ENCODE measurements around the gene SIX2.

SIX2 gene

DNA sequence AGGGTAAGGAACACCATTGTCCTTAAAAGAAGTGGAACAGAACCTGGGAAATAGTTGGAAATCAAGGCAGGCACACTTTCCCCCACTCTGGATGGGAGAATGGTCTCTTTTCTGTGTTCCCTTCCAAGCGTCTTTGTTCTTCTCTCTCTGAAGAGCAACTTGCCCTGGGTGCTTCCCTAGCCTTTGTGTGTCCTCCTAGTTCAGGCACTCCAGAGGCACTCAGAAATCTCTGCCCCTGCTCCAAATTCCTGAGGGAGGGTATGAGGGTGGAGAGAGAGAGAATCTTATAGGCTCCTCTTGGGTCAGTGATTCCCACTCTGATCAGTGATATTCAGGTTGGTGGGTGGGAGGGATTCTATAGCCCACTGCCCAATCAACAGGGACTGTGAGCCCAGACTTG, 8.8 kb upstream of the SIX2 start:
- no peak for ATAC-seq

DNA sequence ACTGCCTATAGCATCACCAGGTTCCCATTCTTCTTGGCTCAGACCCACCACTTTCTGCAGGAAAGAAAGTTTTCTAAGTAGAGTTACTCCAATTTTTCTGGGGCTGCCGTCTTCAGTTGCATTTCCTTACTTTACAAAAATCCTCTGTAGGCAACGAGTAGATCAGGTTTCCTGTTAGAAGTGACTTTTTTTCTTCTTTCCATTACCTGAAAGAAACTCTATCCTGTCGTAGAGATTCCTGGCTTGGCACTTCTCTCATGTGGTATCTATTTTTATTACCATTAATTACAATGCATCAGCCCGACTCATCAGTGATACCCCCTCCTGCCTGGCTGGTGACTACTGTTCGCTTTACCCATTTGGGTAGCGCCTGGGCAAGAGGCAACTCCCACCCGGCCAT, 5.6 kb upstream of the SIX2 start:
- no peak for ATAC-seq

DNA sequence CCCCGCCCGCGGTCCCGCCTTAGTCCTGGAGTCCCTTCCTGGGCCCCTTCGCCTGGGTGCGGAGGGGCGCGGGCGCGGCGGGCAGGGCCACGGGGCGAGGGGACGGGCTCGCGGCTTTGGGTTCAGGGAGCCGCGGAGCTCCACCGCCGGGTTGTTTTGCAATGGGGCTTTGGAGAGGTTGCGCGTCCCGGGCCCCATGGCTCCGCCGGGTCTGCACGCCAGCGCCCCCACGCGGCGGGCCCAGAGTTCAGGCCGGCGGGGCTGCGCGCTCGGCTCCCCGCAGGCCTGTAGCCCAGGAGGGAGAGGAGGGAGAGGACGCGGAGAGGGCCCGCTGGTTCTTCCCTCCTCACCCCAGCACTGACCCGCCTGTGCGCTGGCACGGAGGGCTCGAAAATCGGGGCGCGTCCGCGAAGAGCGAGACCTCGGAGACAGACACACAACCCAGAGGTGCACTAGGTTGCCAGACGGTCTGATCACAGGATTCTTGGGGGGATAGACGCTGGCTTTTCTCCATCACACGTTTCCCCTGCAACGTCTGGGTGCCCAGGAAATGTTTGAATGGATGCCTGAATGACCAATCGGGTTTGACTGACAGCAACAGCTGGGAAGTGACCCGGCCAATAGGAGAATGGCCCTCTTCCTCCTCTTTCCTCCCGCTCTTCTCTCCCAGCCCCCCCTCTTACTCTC, 4.9 kb upstream of the SIX2 start:
- ATAC-seq, result no peak

DNA sequence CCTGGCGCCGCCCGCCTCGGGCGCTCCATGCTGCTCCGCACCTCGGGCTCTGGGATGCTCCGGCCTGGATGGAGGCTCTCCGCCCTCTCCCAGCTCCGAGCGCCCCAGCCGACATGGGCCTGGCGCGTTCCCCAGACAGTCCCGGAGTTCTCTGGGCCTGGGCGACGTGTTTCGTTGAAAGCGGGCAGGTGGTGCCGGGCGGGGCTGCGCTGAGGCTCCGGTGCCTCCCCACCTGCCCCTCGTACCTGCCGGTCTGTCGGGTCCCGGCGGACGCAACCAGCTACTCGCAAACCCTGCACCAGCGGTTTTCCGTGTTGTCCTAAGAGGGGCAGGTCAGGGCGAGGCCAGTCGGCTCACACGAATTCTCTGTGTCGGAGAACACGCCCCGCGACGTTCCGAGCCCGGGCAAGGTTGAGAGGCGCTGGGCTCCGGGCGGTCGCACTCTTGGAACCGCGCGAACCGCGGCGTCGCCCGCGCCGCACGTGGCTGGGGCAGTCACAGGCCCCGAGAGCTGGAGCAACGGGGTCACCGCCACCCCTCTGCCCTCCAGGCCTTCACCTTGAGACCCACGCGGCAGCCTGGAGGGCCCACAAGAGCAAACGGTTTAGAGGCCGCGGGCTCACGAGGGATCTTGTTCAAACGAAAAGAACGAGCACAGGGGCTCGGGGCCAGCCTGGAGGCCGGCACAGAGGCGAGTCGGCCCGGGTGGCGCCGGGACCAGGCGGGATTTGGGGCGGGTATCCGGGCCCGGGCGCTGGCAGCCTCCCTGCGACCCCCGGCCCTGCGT, 4.2 kb upstream of the SIX2 start:
- no peak for ATAC-seq

DNA sequence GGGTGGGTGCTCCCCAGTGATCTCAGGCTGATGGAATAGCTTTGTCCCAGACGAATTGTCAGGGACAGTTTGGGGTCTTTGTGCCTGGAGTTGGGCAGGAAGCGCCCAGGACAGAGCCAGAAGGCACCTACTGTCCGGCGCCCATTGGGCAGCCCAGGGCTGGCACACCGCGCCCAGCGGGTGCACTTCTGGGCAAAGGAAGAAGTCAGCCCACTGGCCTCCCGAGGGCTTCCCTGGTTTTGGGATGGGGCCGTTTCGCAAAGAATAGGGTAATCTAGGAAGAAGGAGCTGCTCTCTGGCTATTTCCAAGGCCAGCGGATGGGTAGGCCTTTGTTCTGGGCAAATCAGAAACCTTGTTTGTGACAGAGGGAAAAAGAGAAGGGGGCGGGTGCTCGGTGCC, 3.5 kb upstream of the SIX2 start:
- ATAC-seq, result no peak

DNA sequence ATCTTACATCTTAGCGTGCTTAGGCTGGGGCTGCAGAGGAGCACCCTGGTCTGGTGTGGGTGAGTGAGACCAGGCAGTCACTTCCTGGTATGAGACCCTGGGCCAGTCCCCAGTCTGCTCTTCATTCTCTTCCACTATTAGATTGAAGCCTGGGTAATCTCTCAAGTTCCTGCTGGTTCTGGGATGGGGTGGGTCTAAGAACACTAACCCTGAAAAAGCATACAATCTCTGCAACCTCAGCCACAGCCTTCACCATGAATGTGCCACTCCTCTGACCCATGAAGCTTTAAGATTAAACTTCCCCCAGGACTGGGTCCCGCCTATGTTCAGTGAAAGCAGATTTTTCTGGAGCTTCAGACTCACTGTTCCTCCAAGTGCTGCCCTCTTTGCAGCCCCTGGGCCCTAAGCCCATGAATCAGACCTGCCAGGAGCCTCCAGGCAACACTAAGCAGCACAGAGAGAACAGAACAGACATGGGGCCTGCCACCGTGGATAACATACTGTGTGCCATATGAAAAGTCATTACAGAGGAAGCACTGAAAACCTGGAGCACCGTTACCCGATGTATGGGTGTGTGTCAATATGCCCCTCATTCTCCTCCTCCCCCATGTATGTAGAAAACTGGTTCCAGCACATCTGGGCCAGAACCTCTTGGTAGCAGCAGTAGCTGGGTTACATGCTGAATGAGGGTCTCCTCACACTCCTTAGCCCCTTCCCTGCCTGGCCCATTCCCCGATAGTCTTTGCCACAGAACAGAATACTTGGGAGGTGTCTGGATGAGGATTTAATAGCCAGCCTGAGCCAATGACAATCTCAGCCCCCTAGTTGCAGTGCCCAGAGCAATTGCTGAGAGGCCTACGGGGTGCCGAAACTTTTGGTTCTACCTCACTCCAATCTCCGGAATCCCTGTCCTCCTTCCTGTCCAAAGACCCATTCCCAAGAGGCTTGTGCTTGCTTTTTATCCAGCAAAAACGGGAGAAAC, 2.7 kb upstream of the SIX2 start:
- ATAC-seq, result no peak

DNA sequence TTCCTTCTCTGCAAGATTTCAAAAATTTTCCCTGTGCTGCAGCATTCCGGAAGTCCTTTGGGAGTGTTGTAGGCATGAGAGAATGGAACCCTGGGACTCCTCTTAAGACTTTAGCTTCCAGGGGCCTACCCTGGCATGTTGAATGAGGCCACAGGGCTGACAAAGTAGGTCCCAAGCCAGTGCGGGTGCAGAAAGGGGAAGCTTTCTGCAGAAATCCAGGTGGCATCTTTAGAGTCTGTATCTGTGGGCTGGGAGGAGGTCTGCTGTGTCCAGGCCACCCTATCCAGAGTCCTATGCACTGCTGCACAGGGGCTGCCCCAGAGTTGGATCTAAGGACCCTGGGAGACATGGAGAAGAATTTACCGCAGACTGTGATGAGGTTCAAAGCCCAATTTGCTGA, 1.9 kb upstream of the SIX2 start:
- no peak for ATAC-seq

DNA sequence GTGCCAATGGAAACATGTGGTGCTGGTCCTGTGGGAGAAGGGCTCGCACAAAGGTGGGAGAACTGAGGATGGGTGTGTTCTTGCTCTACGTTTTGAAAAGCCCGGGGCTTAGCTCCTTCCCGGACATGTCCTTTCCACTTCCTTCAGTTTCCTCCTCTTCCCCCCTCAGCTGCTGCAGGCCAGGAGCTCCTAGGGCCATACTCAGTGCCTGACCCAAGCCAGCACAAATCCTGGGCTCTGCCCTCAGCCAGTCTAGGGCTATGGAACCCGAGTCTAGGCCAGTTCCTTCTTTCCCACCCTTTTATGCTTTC, 1.4 kb upstream of the SIX2 start:
- ATAC-seq, result no peak

DNA sequence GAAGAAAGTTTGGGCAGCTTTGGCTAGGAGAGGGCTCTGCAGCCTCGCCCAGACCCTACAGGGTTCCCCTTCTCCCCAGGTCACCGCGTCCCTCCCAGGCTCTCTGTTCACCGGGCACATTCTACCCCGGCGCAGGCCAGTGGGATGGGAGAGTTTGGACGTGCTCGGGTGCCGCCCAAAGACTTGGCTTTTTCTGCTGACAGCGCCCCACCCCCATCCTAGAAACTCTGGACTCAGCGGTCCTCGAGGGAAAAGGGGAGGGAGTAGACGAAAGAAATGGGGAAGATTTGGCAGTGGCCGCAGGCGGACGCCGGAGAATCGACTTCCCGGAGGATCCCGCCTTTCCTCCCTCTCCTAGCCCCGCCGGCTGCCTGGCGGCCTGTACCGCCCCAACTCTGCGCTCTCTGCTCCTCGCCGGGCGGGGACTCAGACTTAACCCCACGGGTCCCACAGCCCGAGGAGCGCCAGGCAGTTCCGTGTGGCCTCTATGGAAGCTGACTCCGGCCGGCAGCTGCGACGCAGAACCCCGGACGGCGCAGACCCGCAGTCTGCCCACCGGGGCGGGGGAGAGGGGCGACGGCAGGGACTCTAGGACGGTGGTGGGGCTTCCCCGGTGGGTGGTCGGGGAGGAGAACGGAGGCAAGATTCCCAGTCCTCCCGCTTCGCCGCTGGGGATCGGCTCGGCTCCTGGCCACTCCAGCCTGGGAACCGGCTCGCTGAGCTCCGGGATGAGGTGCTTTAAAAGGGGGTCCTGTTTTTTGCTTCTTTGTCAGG, 863 bp upstream of the SIX2 start:
- no peak for ATAC-seq

DNA sequence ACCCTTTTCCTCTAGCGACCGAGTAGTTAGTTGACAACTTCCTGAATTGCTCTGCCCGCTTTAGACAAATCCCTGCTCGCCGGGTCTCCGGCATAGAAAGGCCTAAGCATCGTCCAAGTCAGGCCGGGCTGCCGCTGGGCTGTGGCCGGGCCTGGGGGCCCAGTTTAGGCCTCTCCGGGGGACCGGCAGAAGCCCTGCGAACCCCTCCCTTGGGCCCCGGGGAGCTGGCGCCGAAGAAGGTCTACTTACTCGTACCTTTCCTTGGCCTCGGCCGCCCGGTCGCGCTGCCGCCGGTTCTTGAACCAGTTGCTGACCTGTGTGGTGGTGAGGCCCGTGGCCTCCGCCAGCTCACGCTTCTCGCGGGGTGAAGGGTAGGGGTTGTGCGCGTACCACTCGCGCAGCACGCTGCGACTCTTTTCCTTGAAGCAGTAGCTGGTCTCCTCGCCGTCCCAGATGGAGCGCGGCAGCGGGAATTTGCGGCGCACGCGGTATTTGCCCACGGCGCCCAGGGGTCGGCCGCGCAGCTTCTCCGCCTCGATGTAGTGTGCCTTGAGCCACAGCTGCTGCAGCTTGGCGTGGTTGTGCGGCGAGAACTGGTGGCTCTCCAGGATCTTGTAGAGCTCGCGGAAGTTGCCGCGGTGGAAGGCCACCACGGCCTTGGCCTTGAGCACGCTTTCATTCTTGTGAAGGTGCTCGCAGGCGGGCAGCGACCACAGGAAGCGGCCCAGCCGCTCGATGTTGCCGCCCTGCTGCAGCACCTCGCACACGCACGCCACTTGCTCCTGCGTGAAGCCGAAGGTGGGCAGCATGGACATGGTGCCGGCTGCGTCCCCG, 739 bp downstream of the SIX2 start:
- no peak for ATAC-seq

DNA sequence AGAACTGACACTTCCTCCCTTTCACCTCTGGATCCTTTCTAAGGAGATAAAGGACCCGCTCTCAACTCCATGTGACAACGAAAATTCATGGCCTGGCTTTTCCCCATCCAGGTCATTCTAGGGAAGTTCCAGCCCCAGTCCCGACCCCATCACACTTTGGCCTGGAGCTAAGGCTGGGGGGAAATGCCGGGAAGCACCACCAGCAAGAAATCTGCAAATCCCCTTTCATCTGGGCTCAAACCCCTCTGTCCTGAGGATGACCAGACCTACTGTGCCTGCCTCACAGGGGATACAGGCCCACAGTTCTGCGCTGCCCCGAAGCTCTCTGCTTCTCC, 1.3 kb downstream of the SIX2 start:
- no peak for ATAC-seq

DNA sequence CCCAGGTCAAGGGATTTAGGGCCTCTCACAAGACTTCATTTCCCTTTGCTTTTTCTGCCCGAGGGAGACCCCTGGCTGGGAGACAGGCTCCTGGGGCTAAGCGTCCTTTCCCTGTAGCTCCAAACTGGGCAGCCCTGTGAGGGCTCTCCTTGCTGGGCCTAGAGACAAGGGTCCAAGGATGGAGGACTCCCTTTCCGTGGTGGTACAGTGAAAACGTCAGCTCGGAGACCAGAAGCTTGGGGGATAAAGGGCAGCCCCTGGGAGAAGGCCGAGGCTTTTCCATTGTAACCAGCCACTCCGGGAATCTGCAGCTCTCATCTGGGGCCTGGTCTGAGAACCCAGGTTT, 2.3 kb downstream of the SIX2 start:
- ATAC-seq, result no peak

DNA sequence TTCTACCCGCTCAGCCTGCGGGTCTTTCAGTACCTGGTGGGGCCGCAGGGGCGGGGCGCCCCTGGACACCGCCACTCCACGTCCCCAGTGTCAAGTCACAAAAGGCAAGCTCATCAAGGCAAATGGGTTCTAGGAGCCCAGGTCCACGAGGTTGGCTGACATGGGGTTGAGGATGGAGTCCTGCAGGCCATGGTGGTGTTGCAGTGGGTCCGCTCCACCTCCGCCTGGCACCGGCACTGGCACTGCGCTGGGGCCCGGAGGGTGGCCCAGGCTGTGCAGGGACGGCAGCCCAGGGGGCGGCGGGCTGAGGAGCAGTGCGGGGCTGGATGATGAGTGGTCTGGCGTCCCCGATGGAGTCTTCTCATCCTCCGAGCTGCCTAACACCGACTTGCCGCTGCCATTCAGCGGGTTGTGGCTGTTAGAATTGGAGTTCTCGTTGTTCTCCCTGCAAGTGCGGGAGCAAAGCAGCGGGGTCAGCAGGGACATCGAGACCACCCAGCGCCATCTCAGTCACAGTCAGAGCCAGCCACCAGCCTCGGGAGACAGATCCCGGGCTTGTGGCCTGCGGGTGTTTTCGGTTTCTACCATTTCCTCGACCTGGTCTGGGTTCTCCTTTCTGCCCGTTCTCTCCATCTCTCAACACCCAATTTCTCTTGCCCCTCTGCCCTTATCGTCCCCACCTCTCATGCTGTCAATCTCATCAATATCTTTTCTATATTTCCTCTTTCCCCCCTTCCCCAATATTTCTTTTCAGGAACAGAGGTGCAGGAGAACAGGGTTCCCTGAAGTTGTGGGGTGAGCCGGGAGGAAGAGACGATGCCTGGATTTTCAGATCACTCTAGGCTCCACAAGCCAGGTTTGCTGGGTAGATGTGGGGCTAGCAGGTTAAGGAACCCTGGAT, 3.0 kb downstream of the SIX2 start:
- no peak for ATAC-seq

DNA sequence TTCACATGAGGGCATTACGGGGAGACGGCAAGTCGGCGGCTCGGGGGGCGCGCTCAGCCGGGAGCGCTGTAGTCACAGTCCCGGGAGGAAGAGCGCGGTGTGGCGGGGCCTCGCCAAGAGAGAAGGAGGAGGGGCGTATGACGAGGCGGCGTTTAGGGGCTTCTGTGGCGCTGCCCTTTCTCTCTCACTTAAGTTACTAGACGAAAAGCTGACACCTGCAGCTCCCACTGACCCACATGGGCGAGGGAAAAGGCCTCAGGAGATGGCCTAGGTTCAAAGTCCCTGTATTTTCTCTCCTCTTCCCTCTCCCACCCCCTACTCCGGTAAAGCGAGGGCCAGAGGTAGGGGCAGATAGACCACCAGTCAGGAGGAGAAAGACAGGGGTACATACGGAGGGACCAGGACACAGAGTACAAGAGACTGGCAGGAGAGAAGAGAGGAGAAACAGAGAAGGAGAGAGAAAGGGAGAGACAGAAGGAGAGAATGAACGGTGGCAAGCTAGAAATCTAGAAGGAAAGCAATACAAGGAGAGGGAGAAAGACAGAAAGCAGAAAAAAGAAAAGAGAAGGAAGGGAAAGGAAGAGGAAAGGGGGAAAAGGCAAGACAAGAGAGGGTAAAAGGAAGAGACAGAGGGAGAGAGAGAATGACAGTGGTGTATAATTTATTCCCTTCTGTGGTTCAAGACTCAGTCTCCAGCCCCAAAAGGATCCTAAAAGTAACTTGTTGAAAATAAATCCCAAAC, 3.8 kb downstream of the SIX2 start:
- ATAC-seq, result no peak

DNA sequence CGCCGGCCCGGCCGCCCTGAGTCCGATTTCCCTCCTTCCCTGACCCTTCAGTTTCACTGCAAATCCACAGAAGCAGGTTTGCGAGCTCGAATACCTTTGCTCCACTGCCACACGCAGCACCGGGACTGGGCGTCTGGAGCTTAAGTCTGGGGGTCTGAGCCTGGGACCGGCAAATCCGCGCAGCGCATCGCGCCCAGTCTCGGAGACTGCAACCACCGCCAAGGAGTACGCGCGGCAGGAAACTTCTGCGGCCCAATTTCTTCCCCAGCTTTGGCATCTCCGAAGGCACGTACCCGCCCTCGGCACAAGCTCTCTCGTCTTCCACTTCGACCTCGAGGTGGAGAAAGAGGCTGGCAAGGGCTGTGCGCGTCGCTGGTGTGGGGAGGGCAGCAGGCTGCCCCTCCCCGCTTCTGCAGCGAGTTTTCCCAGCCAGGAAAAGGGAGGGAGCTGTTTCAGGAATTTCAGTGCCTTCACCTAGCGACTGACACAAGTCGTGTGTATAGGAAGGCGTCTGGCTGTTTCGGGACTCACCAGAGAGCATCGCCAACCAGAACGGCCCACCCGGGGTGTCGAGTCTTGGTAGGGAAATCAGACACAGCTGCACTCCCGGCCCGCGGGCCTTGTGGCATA, 4.6 kb downstream of the SIX2 start:
- ATAC-seq, result no peak

DNA sequence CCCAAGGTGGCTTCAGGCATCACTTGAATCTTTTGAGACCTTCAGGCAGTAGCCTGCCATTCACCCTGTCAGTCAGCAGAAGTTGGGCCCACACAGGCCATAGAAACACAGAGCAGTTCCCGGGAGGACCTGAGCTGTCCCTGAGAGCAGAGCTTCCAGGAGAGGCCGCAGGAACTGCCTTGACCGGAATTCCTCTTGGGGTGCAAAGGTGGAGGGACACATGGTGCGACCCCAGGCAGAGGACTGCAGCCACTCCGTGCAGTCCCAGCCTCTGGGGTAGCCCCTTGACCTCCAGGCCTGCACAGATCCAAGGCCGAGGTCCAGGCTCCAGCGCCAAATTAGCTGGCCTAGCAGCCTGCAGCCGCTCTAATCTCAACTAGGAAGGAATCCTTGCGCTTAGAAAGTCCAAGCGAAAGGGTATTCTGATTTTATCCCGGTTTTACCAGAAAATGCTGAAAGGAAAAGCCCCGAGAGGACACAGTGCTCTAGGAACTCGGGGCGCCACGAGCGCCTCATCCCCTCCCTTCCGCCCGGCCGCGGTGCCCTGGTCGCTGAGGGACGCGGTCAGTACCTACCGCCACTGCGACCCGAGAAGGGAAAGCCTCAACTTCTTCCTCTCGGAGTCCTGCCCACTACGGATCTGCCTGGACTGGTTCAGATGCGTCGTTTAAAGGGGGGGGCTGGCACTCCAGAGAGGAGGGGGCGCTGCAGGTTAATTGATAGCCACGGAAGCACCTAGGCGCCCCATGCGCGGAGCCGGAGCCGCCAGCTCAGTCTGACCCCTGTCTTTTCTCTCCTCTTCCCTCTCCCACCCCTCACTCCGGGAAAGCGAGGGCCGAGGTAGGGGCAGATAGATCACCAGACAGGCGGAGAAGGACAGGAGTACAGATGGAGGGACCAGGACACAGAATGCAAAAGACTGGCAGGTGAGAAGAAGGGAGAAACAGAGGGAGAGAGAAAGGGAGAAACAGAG, 5.4 kb downstream of the SIX2 start:
- ATAC-seq, result no peak

DNA sequence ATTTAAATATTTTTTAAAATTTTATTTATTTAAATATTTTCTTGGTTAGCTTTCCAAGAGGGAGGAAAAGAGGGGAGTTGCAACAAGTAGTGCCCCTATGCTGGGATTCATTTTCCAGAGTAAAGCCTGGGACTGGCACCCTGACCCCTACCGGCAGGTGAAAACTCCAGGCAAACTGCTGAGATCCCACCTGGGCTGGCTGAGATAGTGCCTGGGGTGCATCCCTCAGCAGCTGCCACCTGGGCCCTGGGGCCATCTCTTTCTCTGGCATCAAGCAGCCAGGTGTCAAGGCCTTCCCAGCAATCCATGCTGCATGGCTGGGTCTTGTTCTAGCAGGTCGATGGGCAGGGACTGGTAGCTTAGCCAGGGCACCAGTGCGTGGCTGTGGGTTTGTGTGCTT, 6.6 kb downstream of the SIX2 start:
- no peak for ATAC-seq

DNA sequence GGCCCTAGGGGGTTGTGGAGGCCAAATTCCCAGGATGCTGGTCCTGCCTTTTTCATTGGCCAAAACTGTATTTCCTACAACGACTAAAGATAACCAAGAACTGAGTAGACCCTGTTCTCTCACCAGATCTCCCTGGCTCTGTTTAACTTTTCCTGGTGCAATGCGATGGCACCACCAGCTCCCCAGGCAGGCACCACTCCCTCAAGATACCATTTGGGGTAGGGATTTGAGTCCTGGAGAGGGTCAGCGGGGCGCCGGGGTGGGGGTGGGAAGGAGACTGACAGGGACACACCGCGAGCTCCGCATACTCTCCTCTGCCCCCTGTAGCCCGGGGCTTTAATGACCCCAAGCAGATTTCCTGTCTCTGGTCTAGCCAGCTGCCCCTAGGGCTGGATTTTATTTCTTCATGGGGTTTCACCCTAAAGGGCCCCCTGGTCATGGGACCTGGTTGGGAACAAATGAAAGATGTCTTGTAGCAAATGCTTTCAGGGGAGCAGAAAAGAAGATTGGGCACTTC, 7.3 kb downstream of the SIX2 start:
- ATAC-seq, result no peak
